H1 (cell line): ENCODE data around the gene FBXL12. TPM values are rescaled to one million over a fixed set of nuclear protein-coding genes. Genes with fewer than 3 reads are reported as not detected.

Source experiments
- BCL11A ChIP-seq, 2 experiments: IDR thresholded peaks; one replicate each; pipeline ENCODE4 v1.6.1; 2011; ENCODE audit warnings: low read depth in 2 of 2, low read length in 2 of 2, mild to moderate bottlenecking in 2 of 2
- CBX5 ChIP-seq: fragments of 300-800, 300-1000 bp; sonication (generic); IDR thresholded peaks from 2 replicates; pipeline ENCODE4 v1.7.1; 2016; ENCODE audit warnings: antibody characterized with exemption, low read length, low read depth
- EGR1 ChIP-seq: IDR thresholded peaks from 2 replicates; pipeline ENCODE4 v1.6.1; 2011; ENCODE audit warnings: low read depth, low read length, borderline replicate concordance
- KDM5A ChIP-seq: fragments of 200-600 bp; IDR thresholded peaks from 2 replicates; pipeline ENCODE4 v1.7.1; 2012; ENCODE audit warnings: mild to moderate bottlenecking, low read length, inconsistent platforms, mixed read lengths
- NRF1 ChIP-seq: IDR thresholded peaks from 2 replicates; pipeline ENCODE4 v1.6.1; 2011; ENCODE audit warnings: mild to moderate bottlenecking, low read depth, low read length, improper control_type of control experiment
- RXRA ChIP-seq: IDR thresholded peaks from 2 replicates; pipeline ENCODE4 v1.6.1; 2011; ENCODE audit warnings: low read depth, mild to moderate bottlenecking, low read length, moderate library complexity; ENCODE audit not compliant: insufficient read depth
- TAF1 ChIP-seq: IDR thresholded peaks from 2 replicates; pipeline ENCODE4 v1.6.1; 2011; ENCODE audit warnings: mild to moderate bottlenecking, low read depth, low read length
- TAF7 ChIP-seq: optimal IDR thresholded peaks from 2 replicates; pipeline ENCODE3; 2011; ENCODE audit warnings: low read depth, mild to moderate bottlenecking, inconsistent platforms, low read length, moderate library complexity, borderline replicate concordance
- YY1 ChIP-seq: IDR thresholded peaks from 2 replicates; pipeline ENCODE4 v1.6.1; 2011; ENCODE audit warnings: low read depth, mild to moderate bottlenecking, low read length
- polyA plus RNA-seq, 7 experiments: library from polyadenylated mRNA; depleted of rRNA in 3 of 7; stranded (reverse) in 5 of 7; unstranded in 2 of 7; fragments of >200 nt in 5 of 7; fragments of 200-250 nt in 2 of 7; gene quantifications; 1 replicate in 5 of 7; 2 replicates in 1 of 7; 4 replicates in 1 of 7; pipeline versions ENCODE4 v1.2.1 to v1.2.3, GENCODE V29; 2011 to 2013; ENCODE audit warnings: missing spikeins in 2 of 7, mixed read lengths in 2 of 7
- total RNA-seq: library from RNA; stranded (reverse); fragmentation: NEBNext Ultra II Directional; extraction: Animal tissue kit (Norgen Biotek cat#: 25700); gene quantifications from 2 replicates; pipeline ENCODE4 v1.2.1, GENCODE V29; 2021

The FBXL12 gene
- total and polyA plus RNA-seq, 2 of the 8 experiments (the other 6 are each of a cell fraction or from before 2014, with no cell fraction given): 24.6 to 62.3 TPM

GRCh38 chr19:9857920-9858746, 39.3 kb upstream of the FBXL12 start (continued):
- TF ChIP-seq TAF7: no peak
- no peak for TF ChIP-seq KDM5A
- no peak for TF ChIP-seq BCL11A (IDR thresholded peaks at IDR 0.05; ENCODE audit: low read depth in 2 of 2, low read length in 2 of 2)
- TF ChIP-seq CBX5: no peak
- no peak for TF ChIP-seq EGR1
- no peak for TF ChIP-seq NRF1
- no peak for TF ChIP-seq YY1
- no peak for TF ChIP-seq TAF1
- no peak for TF ChIP-seq RXRA
